Fibroblast of the conjunctiva (primary cell): ENCODE measurements around the gene SLC25A39.

Experiments
- DNase-seq: peaks from one replicate; pipeline ENCODE4 v3.0.0-alpha.2; 2010; ENCODE audit warnings: low read depth

SLC25A39 gene

DNA sequence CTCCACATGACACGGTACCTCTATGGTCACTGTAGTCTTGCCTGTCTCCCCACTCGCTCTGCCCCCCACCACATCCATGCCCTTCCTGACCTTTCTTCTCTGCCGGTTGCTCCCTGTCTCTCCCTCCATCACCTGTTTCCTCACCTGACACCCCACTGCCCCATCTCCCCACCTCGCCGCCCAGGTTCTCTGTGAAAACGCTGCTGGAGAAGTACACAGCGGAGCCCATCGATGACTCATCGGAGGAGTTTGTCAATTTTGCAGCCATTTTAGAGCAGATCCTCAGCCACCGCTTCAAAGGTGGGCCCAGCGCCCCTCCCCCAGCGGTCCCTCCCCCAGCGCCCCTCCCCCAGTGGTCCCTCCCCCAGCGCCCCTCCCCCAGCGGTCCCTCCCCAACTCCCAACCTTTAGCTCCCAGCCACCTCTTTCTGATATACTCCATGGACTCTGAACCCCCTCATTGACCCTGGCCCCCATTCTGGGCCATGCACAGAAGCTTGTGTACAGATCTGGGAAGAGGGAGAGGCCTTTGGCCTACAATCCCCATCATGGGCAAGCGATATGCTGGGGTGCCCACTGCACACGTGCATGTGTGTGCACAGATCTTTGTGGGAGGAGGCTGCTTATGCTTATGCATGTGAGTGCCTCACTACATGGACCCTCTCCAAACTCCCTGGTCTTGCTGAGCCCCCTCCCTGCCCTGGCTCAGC is 12.1 kb downstream of the SLC25A39 start:
- DNase-seq = no peak

DNA sequence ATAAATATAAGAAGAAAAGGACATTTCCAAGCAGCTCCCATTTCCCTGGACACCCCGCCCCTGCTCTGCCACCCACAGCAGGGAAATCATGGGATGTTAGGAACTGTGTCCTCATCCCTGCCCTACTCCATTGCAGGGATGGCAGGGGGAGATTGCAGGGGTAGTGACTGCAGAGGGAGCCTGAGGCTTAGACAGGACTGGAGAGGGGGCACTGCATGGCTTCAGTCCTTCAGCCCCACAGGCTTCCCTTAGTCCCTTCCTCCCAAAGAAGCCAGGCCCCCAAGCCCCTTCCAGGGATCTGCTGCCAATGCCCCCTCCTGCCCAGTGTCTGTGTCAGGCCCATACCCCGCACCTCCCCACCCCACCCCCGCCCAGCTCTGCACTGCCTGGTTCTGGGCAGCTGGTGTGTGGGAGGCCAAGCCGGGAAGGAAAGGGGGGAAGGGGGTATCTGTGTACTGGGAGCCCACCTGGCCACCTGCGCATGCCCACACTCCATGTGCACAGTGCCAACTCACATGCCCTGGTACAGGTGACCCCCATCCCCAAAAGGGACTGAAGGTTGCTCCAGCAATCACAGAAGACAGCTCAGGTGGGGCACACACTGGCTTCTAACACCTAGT is 13.0 kb downstream of the SLC25A39 start:
- no peak for DNase-seq

DNA sequence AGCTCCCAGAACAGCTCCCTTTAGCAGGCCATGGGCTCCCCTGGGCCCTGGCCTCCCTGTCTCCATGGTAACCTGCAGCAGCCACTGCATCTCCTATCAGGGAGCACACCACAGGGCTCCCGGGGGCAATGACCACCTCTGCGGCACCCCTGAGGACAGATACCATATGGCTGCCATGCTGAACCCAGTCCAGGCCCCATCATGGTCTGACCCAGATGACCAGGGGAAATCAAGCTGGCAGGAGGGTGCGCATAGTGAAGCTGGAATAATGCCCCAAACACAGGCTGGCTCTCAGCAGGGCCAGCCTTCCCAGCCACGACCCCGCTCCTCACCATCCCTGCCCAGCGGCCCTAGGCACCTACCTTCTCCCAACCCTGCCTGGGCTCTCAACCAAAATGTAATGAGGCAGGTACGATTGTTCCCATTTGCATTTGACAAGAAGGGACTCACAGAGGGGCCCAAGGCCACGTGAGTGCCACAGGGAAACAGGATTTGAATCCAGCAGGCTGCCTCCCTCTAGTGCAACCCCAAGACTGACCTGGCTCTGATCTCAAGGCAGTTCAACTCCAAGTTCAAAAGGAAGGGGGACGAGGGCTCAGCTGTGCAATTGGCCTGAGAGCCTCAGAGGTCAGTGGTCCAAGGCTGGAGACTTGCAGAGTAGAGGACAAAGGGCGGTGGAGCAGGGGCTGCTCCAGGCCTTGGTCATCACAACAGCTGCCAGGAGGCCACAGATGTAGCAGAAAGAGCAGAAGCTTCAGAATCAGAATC is 13.8 kb downstream of the SLC25A39 start:
- no peak for DNase-seq

DNA sequence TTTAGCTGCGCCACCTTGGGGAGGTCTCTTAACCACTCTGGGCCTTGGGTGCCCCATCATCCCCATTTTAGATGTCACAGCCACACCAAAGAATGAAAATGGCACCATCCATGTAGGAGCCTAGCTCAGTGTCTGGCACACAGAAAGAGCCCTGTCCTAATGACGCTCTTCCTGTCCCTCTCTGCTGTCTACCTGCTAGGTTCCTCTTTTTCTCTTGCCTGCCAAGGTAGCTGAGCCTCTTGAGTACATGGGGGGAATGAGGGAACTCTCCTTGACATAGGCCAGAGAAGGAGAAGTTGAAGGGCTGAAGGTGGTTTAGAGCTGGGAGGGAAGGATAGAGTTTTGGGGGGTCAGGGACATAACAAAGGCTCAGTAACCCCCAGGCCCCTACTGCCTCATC is 14.4 kb downstream of the SLC25A39 start:
- DNase-seq = no peak

DNA sequence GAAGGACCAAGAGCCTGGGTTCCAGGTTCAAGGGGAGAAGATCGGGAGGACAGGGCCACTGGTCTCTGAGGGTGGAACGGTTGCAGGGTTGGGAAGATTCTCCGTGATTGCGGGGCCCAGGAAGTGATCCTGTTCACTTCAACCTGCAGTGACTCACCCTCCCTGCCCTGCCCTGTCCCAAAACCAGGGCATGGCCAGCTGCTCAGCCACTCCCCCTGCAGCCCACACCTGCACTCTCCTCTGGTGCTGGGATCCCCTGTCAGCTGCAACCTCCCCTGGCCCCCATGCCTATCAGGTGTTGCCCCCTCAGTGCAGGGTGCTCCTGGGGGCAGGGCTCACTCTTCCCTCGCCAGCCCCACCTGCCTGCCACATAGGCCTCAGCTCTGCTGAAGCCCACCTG is 15.2 kb downstream of the SLC25A39 start:
- DNase-seq = no peak

DNA sequence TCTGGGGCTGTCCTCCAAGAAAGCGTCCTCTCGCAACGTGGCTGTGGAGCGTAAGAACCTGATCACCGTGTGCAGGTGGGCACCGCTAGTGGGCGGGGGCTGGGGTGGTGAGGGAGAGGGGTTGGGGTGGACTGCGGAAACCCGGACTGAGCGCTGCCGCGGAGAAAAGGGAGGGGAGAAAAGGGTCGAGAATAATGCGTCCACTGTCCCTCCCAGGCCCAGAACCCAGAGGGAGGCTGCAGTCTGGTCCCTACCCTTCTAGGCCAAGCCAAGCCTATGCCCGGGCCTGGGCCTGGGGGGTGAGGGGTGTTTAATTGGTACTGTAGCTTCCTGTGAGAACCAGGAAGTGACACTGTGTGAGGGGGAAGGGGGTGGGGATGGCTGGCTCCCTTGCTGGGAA is 15.8 kb downstream of the SLC25A39 start:
- no peak for DNase-seq

GRCh38 chr17:44308320-44308818 is 16.3 kb downstream of the SLC25A39 start, which contains the start of gene RUNDC3A:
Gene RUNDC3A (plus strand): TSS chr17:44308601. CDS start chr17:44308833, 232 bp downstream.
- DNase-seq = peak; percentile 34

GRCh38 chr17:44307387-44308186 is 17.0 kb downstream of the SLC25A39 start:
- no peak for DNase-seq

DNA sequence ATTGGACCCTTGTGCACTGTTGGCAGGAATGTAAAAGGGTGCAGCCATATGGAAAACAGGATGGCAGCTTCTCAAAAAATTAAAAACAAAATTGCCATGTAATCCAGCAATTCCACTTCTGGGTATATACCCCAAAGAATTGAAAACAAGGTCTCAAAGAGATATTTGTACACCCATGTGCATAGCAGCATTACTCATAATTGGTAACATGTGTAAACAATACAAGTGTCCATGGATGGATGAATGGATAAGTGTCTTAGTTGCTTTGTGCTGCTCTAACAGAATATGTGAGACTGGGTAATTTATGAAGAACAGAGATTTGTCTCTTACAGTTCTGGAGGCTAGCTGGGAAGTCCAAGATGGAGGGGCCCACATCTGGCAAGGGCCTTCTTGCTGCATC is 20.0 kb downstream of the SLC25A39 start:
- DNase-seq = no peak

- DNase-seq = no peak
Observed at GRCh38 chr17:44297975-44298374, 26.6 kb downstream of the SLC25A39 start.

GRCh38 chr17:44293509-44294226 is 31.0 kb downstream of the SLC25A39 start:
- DNase-seq = no peak

DNA sequence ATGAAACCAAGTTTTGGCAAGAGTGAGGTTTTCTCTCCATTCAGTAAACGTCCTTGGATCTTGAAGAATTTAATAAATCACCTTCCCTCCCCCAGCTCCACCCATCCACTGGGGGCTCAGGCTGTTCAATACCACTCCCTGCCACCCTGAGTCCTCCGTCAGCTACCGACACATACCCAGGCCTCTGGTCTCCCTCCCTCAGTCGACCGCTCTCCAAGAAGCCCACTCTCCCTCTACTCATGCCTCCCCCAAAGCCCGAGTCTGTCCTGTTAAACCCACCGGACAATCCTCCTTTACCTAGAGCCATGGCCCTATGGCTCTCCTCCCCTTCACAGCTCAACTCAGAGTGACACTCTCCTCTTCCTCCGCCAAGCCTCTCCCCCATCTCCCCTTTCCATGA is 37.0 kb downstream of the SLC25A39 start:
- DNase-seq = no peak

GRCh38 chr17:44284024-44284400 is 40.6 kb downstream of the SLC25A39 start:
- DNase-seq = no peak

DNA sequence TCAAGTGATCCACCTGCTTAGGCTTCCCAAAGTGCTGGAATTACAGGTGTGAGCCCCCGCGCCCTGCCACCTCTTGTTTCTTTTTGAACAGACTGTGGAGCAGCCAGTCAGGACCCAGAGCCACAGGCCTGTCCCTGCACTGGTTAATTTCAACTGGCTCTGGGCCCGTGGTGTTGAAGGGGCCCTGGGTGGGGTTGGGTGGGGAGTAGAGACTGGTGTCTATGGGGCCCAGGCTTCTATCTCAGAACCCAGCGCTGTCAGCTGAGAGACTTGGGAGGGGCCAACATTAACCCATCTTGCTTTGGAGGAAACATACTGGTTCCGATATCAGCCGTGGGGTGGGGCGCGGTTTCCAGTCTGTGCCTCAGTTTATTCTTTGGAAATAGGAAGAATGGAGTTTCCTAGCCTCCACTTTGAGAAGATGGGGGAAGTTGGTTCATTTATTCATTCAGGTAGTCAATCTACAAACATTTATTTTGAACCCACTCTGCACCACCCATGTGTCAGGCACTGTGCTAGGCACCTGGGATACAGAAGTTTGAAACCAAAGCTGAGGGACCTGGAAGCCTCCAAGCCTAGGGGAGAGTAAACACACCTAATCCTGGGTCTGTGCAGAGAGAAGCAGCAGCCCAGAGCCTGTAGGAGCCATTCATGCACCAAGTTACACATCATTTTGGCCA is 41.1 kb downstream of the SLC25A39 start:
- no peak for DNase-seq

- DNase-seq = no peak
Observed at GRCh38 chr17:44282264-44282663, 42.4 kb downstream of the SLC25A39 start.

- DNase-seq = no peak
Observed at GRCh38 chr17:44281570-44281969, 43.1 kb downstream of the SLC25A39 start.

DNA sequence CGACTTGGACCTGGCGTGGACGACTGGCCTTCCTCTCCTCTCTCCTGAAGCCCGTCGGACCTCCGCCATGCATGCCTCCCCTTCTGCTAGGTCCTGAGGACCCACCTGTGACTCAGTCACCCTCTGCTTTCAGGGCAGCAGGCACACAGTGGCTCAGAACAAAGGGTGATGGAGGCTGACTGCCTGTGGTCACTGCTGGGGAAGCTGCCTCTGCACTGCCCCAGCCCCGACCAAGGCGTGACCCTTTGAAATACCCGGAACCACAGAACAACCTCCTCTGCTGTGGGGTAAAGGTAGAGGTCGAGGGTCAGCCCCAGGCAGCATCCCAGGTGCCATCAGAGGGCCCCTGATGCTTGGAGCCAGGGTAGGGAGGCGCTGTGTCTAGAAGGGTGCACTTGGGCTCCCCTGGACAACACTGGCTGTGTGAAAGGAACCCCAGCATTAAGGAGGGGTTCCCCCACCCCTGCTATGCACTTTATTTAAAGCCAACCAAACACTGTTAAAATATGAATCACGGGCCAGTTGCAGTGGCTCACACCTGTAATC is 44.2 kb downstream of the SLC25A39 start:
- no peak for DNase-seq

DNA sequence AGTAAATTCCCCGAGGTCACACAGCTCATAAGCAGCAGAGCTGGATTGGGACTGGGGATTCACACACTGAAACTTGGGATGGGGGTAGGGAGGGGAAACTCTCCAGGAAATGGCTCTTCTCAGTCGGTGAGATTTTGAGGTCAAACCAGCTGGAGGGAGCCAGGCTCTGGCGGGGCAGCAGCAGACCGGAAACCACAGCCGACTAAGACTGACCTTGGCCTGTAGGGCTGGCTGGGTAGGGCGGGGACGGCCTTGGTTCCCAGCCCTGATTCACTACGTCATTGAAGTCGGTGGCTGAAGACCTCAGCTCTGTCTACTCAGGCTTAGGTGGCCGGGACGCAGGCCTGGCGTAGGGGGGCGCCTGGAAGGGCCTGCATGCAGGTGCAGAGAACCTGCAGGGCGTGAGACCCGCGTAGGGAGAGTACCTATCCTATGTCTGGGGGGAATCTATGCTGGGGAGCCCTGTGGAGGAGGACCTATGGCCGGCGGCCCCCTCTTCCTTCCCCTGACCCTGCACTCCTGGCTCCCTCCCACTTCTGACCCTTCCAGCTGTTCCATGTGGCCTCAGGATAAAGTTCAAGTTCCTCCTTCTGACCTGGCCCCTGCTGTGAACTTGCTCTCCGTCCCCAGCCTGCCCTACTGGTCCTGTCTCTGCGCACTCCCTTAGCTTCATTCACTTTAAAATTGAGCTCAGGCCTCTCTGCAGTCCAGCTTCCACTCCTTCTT is 44.8 kb downstream of the SLC25A39 start:
- DNase-seq = peak; percentile 17

GRCh38 chr17:44279346-44279665 is 45.3 kb downstream of the SLC25A39 start:
- no peak for DNase-seq

- no peak for DNase-seq
Observed at GRCh38 chr17:44277976-44278375, 46.6 kb downstream of the SLC25A39 start.
